HG02970 (cell line): ENCODE results near the gene KLHDC7B.

ENCODE experiments used
- ATAC-seq: cut with Tn5 transposase; IDR thresholded peaks from one replicate; pipeline ENCODE4 v1.9.1; 2021; ENCODE audit warnings: mild to moderate bottlenecking, moderate library complexity, moderate number of reproducible peaks; ENCODE audit not compliant: unreplicated experiment, low FRiP score

Gene KLHDC7B

GRCh38 chr22:50545522-50546325 is at the start of gene KLHDC7B:
Gene KLHDC7B (plus strand): TSS chr22:50545899. CDS start chr22:50546244, 345 bp downstream.
- ATAC-seq, result no peak

GRCh38 chr22:50497093-50497492 is 48.6 kb upstream of the KLHDC7B start:
- ATAC-seq, result no peak

GRCh38 chr22:50498322-50498890 is 47.3 kb upstream of the KLHDC7B start:
- ATAC-seq, result no peak

GRCh38 chr22:50500452-50500851 is 45.2 kb upstream of the KLHDC7B start:
- no peak for ATAC-seq

GRCh38 chr22:50502096-50502495 is 43.6 kb upstream of the KLHDC7B start:
- no peak for ATAC-seq

GRCh38 chr22:50502628-50503474 is 42.8 kb upstream of the KLHDC7B start:
- no peak for ATAC-seq

GRCh38 chr22:50503475-50504145 is 42.1 kb upstream of the KLHDC7B start:
- no peak for ATAC-seq

- ATAC-seq, result no peak
These were observed 41.1 kb upstream of the KLHDC7B start for GRCh38 chr22:50504369-50505211.

GRCh38 chr22:50505276-50505775 is 40.4 kb upstream of the KLHDC7B start:
- no peak for ATAC-seq

- no peak for ATAC-seq
These were observed 39.7 kb upstream of the KLHDC7B start for GRCh38 chr22:50505776-50506610.

GRCh38 chr22:50506611-50507420 is 38.9 kb upstream of the KLHDC7B start:
- ATAC-seq, result no peak

- peak; percentile 58 for ATAC-seq
These were observed 38.2 kb upstream of the KLHDC7B start, which contains the start of gene LMF2 for GRCh38 chr22:50507421-50507990. Gene LMF2 (minus strand): TSS chr22:50507702. CDS start chr22:50507675, 27 bp downstream.

GRCh38 chr22:50507991-50508884 is 37.5 kb upstream of the KLHDC7B start, which contains the start of gene NCAPH2:
Gene NCAPH2 (plus strand): TSS chr22:50508224. CDS start chr22:50508338, 114 bp downstream.
- peak; percentile 73 for ATAC-seq

GRCh38 chr22:50508897-50509296 is 36.8 kb upstream of the KLHDC7B start:
- ATAC-seq, result no peak

GRCh38 chr22:50513175-50513574 is 32.5 kb upstream of the KLHDC7B start:
- ATAC-seq, result no peak

- ATAC-seq, result no peak
These were observed 29.6 kb upstream of the KLHDC7B start for GRCh38 chr22:50516068-50516467.
